PC-9 (cell line): ENCODE data around the gene DOCK6. TPM values are rescaled to one million over a fixed set of nuclear protein-coding genes. Genes with fewer than 3 reads are reported as not detected.

Source experiments
- BruUV-seq: library from RNA; stranded (reverse); fragments of 400-500 nt; replicated peaks from 2 replicates; lab custom pipeline; 2021; lab: Mats Ljungman, UMichigan
- CTCF ChIA-PET: fragments of 300-600 bp; sonication (Branson Sonifier 250); formaldehyde crosslinking; loops from one replicate; lab custom pipeline; 2022; ENCODE audit warnings: antibody characterized with exemption; lab: Charles Lee
- POLR2A ChIA-PET: fragments of 300-600 bp; sonication (Branson Sonifier 250); formaldehyde crosslinking; loops from one replicate; lab custom pipeline; 2022; ENCODE audit warnings: antibody characterized with exemption; ENCODE audit not compliant: unreplicated experiment; lab: Charles Lee
- DNase-seq, 2 experiments: peaks; one replicate each; pipeline versions ENCODE4 v3.0.0 to v3.0.0-alpha.2; 2015 to 2022; ENCODE audit warnings: mixed read lengths in 1 of 2
- H2AFZ ChIP-seq: fragments of 200-600 bp; sonication (generic); 2 replicates; pipeline ENCODE4 v1.8.1; 2017; ENCODE audit warnings: antibody characterized with exemption
- H3F3A ChIP-seq: fragments of 200-600 bp; sonication (generic); 2 replicates; pipeline ENCODE4 v1.8.1; 2017; ENCODE audit warnings: antibody characterized with exemption, mild to moderate bottlenecking, low read depth; ENCODE audit not compliant: insufficient read depth
- H3K27ac ChIP-seq: fragments of 200-600 bp; sonication (generic); 2 replicates; pipeline ENCODE4 v1.6.1; 2016; ENCODE audit warnings: mixed run types
- H3K27me3 ChIP-seq: fragments of 200-600 bp; sonication (generic); 2 replicates; pipeline ENCODE4 v1.6.1; 2016; ENCODE audit warnings: low read depth, mixed run types; ENCODE audit not compliant: insufficient read depth
- H3K36me3 ChIP-seq: fragments of 200-600 bp; sonication (generic); 2 replicates; pipeline ENCODE4 v1.6.1; 2016; ENCODE audit warnings: low read depth, mixed run types
- H3K4me1 ChIP-seq: fragments of 200-600 bp; sonication (generic); replicated peaks from 2 replicates; pipeline ENCODE4 v1.6.1; 2016; ENCODE audit warnings: mixed run types; ENCODE audit not compliant: insufficient read depth
- H3K4me2 ChIP-seq: fragments of 200-600 bp; sonication (generic); 2 replicates; pipeline ENCODE4 v1.6.1; 2017; ENCODE audit warnings: mixed run types
- H3K4me3 ChIP-seq: fragments of 200-600 bp; sonication (generic); 2 replicates; pipeline ENCODE4 v1.6.1; 2016; ENCODE audit warnings: mixed run types
- H3K79me2 ChIP-seq: fragments of 200-600 bp; sonication (generic); 2 replicates; pipeline ENCODE4 v1.6.1; 2017; ENCODE audit warnings: low read depth, mixed run types
- H3K9me2 ChIP-seq: fragments of 200-600 bp; sonication (generic); 2 replicates; pipeline ENCODE4 v1.8.1; 2017; ENCODE audit warnings: mild to moderate bottlenecking; ENCODE audit not compliant: insufficient read depth
- H3K9me3 ChIP-seq: fragments of 200-600 bp; sonication (generic); 2 replicates; pipeline ENCODE4 v1.8.1; 2016; ENCODE audit warnings: low read depth; ENCODE audit not compliant: insufficient read depth
- H4K20me1 ChIP-seq: fragments of 200-600 bp; sonication (generic); 2 replicates; pipeline ENCODE4 v1.8.1; 2017; ENCODE audit not compliant: insufficient read depth
- CTCF ChIP-seq: fragments of 200-600 bp; sonication (generic); conservative IDR thresholded peaks from 2 replicates; pipeline ENCODE4 v1.6.1; 2017; ENCODE audit warnings: mixed run types, antibody characterized with exemption, mild to moderate bottlenecking, moderate library complexity
- EZH2 ChIP-seq: fragments of 200-600 bp; sonication (generic); IDR thresholded peaks from 2 replicates; pipeline ENCODE4 v1.8.0; 2017; ENCODE audit warnings: antibody characterized with exemption, low read depth
- intact Hi-C: fragments of 100-400 bp; cut with micrococcal nuclease; formaldehyde crosslinking; loops from one replicate; pipeline ENCODE4 v1.10.0; 2022; ENCODE audit not compliant: unreplicated experiment
- total RNA-seq: library from RNA; stranded (reverse); gene quantifications from 2 replicates; pipeline ENCODE4 v1.2.3, GENCODE V29; 2021

Gene DOCK6
- total RNA-seq, 1 experiment from 2014 or later: 32.5 TPM

- no peak overlapping the region for H3K27ac ChIP-seq
- H3K9me2 ChIP-seq: no peaks in the 10 kb centered on the region
- H3K27me3 ChIP-seq: no peaks in the 10 kb centered on the region
- intact Hi-C loops: no loop called here
- POLR2A ChIA-PET: no interaction called here
- H3K79me2 ChIP-seq: no peaks in the 10 kb centered on the region
- CTCF ChIA-PET: interaction anchor here (0.7 kb wide), 1 partner anchor 325 kb away, joined by 8 read pairs; no protein-coding TSS in a partner anchor
- BruUV-seq: no TSS peak
- H3K36me3 ChIP-seq: peaks cover 4% of the 10 kb centered on the region; the same call in 1 of the 2 replicates
- H4K20me1 ChIP-seq: 0 out of 2 replicates have a peak, but pooled peaks cover 2% of the 10 kb centered on the region
- H3K9me3 ChIP-seq: no peaks in the 10 kb centered on the region
- no peak overlapping the region for H2AFZ ChIP-seq
- no peak for DNase-seq
- TF ChIP-seq EZH2 (no peak), CTCF (no peak)
- no peak overlapping the region for H3K4me3 ChIP-seq
- no peak overlapping the region for H3K4me2 ChIP-seq
- H3K4me1 ChIP-seq: no peaks in the 10 kb centered on the region
- H3F3A ChIP-seq: peaks cover 17% of the 10 kb centered on the region
Observed at GRCh38 chr19:11246941-11247340, 15.4 kb downstream of the DOCK6 start.

DNA sequence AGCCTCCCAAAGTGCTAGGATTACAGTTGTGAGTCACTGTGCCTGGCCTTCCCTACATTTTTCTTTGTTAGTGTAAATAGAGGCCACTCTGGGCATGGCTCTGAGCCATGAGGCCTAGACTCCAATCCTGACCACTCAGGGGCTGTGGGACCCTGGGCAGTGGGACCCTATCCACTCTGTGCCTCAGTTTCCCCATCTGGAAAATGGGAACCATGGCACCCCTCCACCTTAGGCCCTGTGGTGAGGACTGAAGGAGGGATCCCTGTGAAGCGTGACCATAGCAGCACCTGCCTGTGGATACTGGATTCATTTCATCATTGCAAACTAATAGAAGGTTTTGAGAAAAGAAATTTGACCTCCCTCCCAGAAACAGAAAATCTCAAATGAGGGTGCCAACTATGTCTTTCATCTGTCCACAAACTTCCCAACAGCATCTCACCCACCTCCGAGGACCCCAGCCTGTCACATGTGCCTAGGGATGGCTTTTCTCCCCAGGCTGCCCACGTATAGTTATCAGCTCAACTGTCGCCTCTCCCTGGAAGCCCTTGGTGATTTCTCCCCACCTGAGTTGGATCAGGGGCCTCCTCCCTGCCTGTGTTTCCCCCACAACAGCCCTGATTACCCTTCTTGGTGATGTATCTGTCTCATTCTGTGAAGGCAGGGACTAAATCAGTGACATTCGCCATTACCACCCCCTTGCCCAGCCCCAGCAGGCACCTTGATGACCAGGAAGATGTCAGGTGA, 17.3 kb downstream of the DOCK6 start:
- TF ChIP-seq CTCF (no peak), EZH2 (no peak)
- H3K4me3 ChIP-seq: no peak overlapping the region
- H2AFZ ChIP-seq: no peak overlapping the region
- intact Hi-C loops: no loop called here
- peaks cover 4% of the 10 kb centered on the region; the same call in 1 of the 2 replicates for H3K36me3 ChIP-seq
- H3K79me2 ChIP-seq: no peaks in the 10 kb centered on the region
- ChIA-PET POLR2A (no interaction called here), CTCF (no interaction called here)
- H3K27me3 ChIP-seq: no peaks in the 10 kb centered on the region
- H4K20me1 ChIP-seq: 0 out of 2 replicates have a peak, but pooled peaks cover 2% of the 10 kb centered on the region
- no peaks in the 10 kb centered on the region for H3K4me1 ChIP-seq
- no peaks in the 10 kb centered on the region for H3K9me3 ChIP-seq
- no TSS peak for BruUV-seq
- no peaks in the 10 kb centered on the region for H3K9me2 ChIP-seq
- H3K4me2 ChIP-seq: no peak overlapping the region
- H3F3A ChIP-seq: peaks cover 17% of the 10 kb centered on the region
- DNase-seq: no peak
- H3K27ac ChIP-seq: no peak overlapping the region

GRCh38 chr19:11243798-11244169, 18.5 kb downstream of the DOCK6 start:
- intact Hi-C loops: no loop called here
- TF ChIP-seq EZH2 (no peak), CTCF (no peak)
- no peak overlapping the region for H3K27ac ChIP-seq
- H3K4me1 ChIP-seq: no peaks in the 10 kb centered on the region
- no peak overlapping the region for H3K4me3 ChIP-seq
- H3K9me2 ChIP-seq: no peaks in the 10 kb centered on the region
- H3K4me2 ChIP-seq: peak overlapping the region; percentile 64
- DNase-seq: no peak
- no TSS peak for BruUV-seq
- 0 out of 2 replicates have a peak, but pooled peaks cover 2% of the 10 kb centered on the region for H4K20me1 ChIP-seq
- peaks cover 17% of the 10 kb centered on the region for H3F3A ChIP-seq
- no peak overlapping the region for H2AFZ ChIP-seq
- no peaks in the 10 kb centered on the region for H3K79me2 ChIP-seq
- no peaks in the 10 kb centered on the region for H3K9me3 ChIP-seq
- peaks cover 4% of the 10 kb centered on the region; the same call in 1 of the 2 replicates for H3K36me3 ChIP-seq
- H3K27me3 ChIP-seq: no peaks in the 10 kb centered on the region
- ChIA-PET CTCF (interaction anchor here (0.6 to 0.7 kb wide), 5 partner anchors 9 to 615 kb away, joined by 3 to 15 read pairs (median 3); no protein-coding TSS in a partner anchor), POLR2A (no interaction called here)
